Muscle of leg (tissue), 16 donors: ENCODE results near the gene SRM. TPM values are rescaled to one million over a fixed set of nuclear protein-coding genes. Genes with fewer than 3 reads are reported as not detected.
"Not testable (repeated sequence)": the region's sequence is repeated elsewhere in the genome, so short reads cannot be mapped to it uniquely, and the experiment has no call there.

Experiments used
- DNase-seq: peaks from one replicate; pipeline ENCODE4 v3.0.0; 2013
- H3K27ac ChIP-seq: one replicate; pipeline ENCODE4 v1.5.1; 2013; ENCODE audit warnings: mild to moderate bottlenecking, low read length, control low read depth
- H3K27me3 ChIP-seq: one replicate; pipeline ENCODE4 v1.6.1; 2013; ENCODE audit warnings: low read length; ENCODE audit not compliant: control insufficient read depth, insufficient read depth
- H3K36me3 ChIP-seq: one replicate; pipeline ENCODE4 v1.6.1; 2013; ENCODE audit warnings: low read length; ENCODE audit not compliant: control insufficient read depth, insufficient read depth
- H3K4me1 ChIP-seq: one replicate; pipeline ENCODE4 v1.6.1; 2013; ENCODE audit warnings: low read length; ENCODE audit not compliant: control insufficient read depth, insufficient read depth
- H3K4me3 ChIP-seq: one replicate; pipeline ENCODE4 v1.5.1; 2013; ENCODE audit warnings: low read length, control low read depth
- H3K9me3 ChIP-seq: replicated peaks from 2 replicates; pipeline ENCODE4 v1.6.1; 2013; ENCODE audit warnings: low read depth, low read length; ENCODE audit not compliant: control insufficient read depth
- WGBS: methylation state at CpG from one replicate; pipeline ENCODE4 v1.1.5; 2013; ENCODE audit warnings: missing lambda C conversion rate; ENCODE audit not compliant: insufficient coverage; 5-methylcytosine and 5-hydroxymethylcytosine counted together
- long read RNA-seq, 11 donors: transcript quantifications; one replicate each; lab custom pipeline, GENCODE V29; 2026
- polyA plus RNA-seq, 8 donors: library from polyadenylated mRNA; unstranded; fragments of 120-200 nt; gene quantifications; one replicate each; pipeline versions ENCODE4 v1.2.1 to v1.2.3, GENCODE V29; 2013; ENCODE audit warnings: inconsistent platforms in 1 of 8, low replicate concordance in 1 of 8; ENCODE audit not compliant: insufficient read length in 8 of 8, insufficient read depth in 1 of 8
- total RNA-seq: library from RNA; stranded (reverse); fragments of 120-200 nt; gene quantifications from one replicate; pipeline ENCODE4 v1.2.4, GENCODE V29; 2013

SRM gene
- total RNA-seq: 17.7 TPM
- 10 to 100 TPM; 67.1 to 89.3 (median 72.3) TPM for polyA plus RNA-seq
- long read RNA-seq, donor 1, transcript SRM-201 (8 exons, 1,266 nt): major isoform, 19 of 26 reads
- long read RNA-seq, donor 1, partial matches to known transcripts: 6 of 26 reads
- long read RNA-seq, donor 1, other reads (novel, unspliced or antisense): 0 of 26 reads
- long read RNA-seq, donor 2, transcript SRM-201 (8 exons, 1,266 nt): major isoform, 8 of 8 reads
- long read RNA-seq, donor 2, partial matches to known transcripts: 0 of 8 reads
- long read RNA-seq, donor 2, other reads (novel, unspliced or antisense): 0 of 8 reads
- long read RNA-seq, donor 3, transcript SRM-201 (8 exons, 1,266 nt): major isoform, 47 of 83 reads
- long read RNA-seq, donor 3, partial matches to known transcripts: 35 of 83 reads
- long read RNA-seq, donor 3, other reads (novel, unspliced or antisense): 0 of 83 reads
- long read RNA-seq, donor 4, transcript SRM-201 (8 exons, 1,266 nt): major isoform, 36 of 66 reads
- long read RNA-seq, donor 4, partial matches to known transcripts: 27 of 66 reads
- long read RNA-seq, donor 4, other reads (novel, unspliced or antisense): 0 of 66 reads
- long read RNA-seq, donor 5, transcript SRM-201 (8 exons, 1,266 nt): major isoform, 104 of 176 reads
- long read RNA-seq, donor 5, partial matches to known transcripts: 65 of 176 reads
- long read RNA-seq, donor 5, other reads (novel, unspliced or antisense): 0 of 176 reads
- long read RNA-seq, donor 6, transcript SRM-201 (8 exons, 1,266 nt): major isoform, 60 of 85 reads
- long read RNA-seq, donor 6, partial matches to known transcripts: 24 of 85 reads
- long read RNA-seq, donor 6, other reads (novel, unspliced or antisense): 0 of 85 reads
- long read RNA-seq, donor 7, transcript SRM-201 (8 exons, 1,266 nt): major isoform, 42 of 75 reads
- long read RNA-seq, donor 7, partial matches to known transcripts: 31 of 75 reads
- long read RNA-seq, donor 7, other reads (novel, unspliced or antisense): 0 of 75 reads
- long read RNA-seq, donor 8, transcript SRM-201 (8 exons, 1,266 nt): major isoform, 22 of 43 reads
- long read RNA-seq, donor 8, partial matches to known transcripts: 20 of 43 reads
- long read RNA-seq, donor 8, other reads (novel, unspliced or antisense): 0 of 43 reads
- long read RNA-seq, donor 9, transcript SRM-201 (8 exons, 1,266 nt): major isoform, 18 of 42 reads
- long read RNA-seq, donor 9, partial matches to known transcripts: 23 of 42 reads
- long read RNA-seq, donor 9, other reads (novel, unspliced or antisense): 0 of 42 reads
- long read RNA-seq, donor 10, transcript SRM-204 (2 exons, 545 nt): minor isoform, 6 of 68 reads
- long read RNA-seq, donor 10, transcript SRM-201 (8 exons, 1,266 nt): major isoform, 39 of 68 reads
- long read RNA-seq, donor 10, partial matches to known transcripts: 22 of 68 reads
- long read RNA-seq, donor 10, other reads (novel, unspliced or antisense): 0 of 68 reads
- long read RNA-seq, donor 11, transcript SRM-201 (8 exons, 1,266 nt): major isoform, 38 of 58 reads
- long read RNA-seq, donor 11, partial matches to known transcripts: 18 of 58 reads
- long read RNA-seq, donor 11, other reads (novel, unspliced or antisense): 0 of 58 reads

DNA sequence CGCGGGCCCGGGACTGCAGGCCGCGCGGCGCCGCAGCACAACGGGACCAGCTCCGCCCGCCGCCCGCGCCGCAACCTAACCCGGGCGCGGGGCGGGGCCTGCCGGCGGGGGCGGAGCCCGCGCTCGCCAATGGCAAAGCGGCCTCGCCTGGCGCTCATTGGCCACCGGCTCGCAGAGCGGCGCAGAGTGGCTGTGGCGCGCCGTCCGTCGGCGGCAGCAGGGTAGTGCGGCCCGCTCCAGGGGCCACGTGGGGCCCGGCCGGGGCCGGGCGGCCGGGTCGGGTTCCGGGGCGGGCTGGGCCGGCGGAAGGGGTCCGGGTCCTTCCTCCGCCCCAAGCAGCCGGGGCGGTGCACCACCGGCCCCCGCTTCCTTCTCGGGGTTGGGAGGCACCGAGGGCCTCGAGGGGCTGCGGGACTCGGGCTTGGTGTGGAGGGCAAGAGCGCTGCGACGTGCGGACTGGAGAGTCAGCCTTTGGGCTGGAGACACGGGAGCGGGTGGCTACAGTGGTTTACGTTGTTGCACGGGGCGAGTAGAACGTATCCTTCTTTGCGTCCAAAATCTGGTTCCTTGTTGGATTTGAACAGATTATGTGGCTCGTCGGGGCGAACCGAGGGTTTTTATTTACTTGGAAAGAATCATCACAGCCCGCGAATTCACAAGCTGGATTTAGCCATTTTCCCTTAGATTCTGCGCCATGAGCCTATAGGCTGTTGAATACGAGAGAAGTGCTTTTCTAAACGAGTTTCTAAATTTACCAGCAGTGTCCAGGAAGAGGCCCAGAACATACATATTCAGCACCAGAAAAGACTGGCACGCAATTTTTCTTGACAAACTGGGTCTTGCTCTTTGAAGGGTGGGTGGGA is at the start of gene SRM:
Gene SRM, minus strand, starts transcription at position 51 of the 863 bp plus-strand sequence. CDS start 75 bp downstream, outside the sequence.
- Histone ChIP-seq H3K27me3 (no peaks in the 10 kb centered on the region), H3K27ac (peak within 1 kb of the TSS; percentile 68), H3K4me1 (peaks cover 20% of the 10 kb centered on the region), H3K36me3 (peaks cover 41% of the 10 kb centered on the region), H3K4me3 (peak within 1 kb of the TSS; percentile 75), H3K9me3 (no peaks in the 10 kb centered on the region)
- under 1% methylated on average over 80 of the region's 83 CpGs for WGBS
- peak; percentile 97 for DNase-seq

DNA sequence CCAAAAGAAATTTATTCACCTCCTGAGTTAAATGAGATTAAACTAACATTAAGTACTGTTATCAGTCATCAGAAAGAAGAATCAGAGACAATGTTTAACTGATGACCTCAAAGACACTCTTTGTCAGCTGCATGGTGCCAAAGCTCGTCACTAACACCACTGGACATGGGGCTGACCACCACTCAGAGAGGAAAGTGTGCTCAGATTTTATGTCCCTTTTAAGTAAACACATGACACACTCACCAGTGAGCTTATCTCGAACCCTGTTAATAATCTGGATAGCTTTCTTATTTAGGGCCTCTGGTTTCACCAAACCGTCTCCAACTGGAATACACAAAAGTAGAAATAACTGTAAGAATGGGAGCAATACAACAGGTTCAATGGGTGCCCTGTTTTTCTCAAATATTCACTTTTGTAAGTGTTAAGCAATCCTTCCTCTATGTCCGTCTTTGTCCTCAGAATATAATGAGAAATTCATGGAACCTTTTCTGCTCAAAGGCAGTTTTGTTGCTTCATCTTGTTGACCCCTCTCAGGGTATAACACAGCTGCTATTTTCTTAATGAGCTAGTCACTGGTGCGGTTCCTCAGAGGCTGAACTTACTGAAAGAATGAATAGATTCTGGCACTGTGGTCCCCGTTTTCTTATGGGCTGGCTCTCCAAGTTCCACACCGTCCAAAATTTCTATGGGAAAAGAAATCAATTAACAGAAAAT is 49.4 kb upstream of the SRM start:
- Histone ChIP-seq H3K4me1 (no peaks in the 10 kb centered on the region), H3K27ac (no peak overlapping the region), H3K4me3 (no peak overlapping the region), H3K27me3 (no peaks in the 10 kb centered on the region), H3K36me3 (peaks cover 60% of the 10 kb centered on the region), H3K9me3 (no peaks in the 10 kb centered on the region)
- DNase-seq: no peak
- WGBS: 93% methylated on average over 3 of the region's 7 CpGs

DNA sequence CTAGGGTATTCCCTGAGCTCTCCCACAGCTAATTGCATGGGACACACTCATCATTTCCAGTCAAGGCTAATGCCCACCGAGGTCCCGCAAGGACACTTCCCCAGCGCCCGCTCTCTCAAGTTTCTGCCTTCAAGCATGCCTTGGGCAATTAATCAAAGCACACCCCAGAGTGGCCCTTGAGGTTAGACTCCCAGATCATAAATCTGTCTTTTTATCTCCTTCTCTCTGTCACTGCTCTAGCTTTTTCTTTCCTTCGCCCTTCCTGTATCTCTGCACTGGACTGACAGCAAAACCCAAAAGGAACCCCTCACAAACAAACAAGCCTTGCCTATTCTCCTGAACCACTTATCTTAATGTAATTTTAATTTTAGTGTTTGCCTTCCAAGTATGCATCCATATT is 47.8 kb upstream of the SRM start:
- 78% methylated on average over 4 of the region's 5 CpGs for WGBS
- Histone ChIP-seq H3K9me3 (no peaks in the 10 kb centered on the region), H3K36me3 (peaks cover 51% of the 10 kb centered on the region), H3K27me3 (no peaks in the 10 kb centered on the region), H3K4me3 (no peak overlapping the region), H3K27ac (no peak overlapping the region), H3K4me1 (no peaks in the 10 kb centered on the region)
- DNase-seq: no peak

DNA sequence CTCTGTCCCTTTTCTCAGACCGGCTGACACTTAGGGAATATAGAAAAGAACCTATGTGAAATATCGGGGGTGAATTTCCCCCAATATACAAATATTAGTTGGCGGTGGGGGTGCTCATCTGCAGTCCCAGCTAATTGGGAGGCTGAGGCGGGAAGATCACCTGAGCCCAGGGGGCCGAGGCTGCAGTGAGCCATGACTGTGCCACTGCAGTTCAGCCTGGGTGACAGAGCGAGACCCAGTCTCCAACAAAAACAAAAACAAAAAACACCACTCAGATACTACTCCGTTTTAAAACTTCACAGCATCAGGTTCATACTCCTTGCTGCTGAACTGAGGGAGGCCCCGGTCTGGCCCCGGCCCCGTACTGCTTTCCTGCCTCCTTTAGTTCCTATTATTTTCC is 45.8 kb upstream of the SRM start:
- Histone ChIP-seq H3K27ac (no peak overlapping the region), H3K36me3 (peaks cover 38% of the 10 kb centered on the region)
- 92% methylated on average over 6 of the region's 10 CpGs for WGBS

DNA sequence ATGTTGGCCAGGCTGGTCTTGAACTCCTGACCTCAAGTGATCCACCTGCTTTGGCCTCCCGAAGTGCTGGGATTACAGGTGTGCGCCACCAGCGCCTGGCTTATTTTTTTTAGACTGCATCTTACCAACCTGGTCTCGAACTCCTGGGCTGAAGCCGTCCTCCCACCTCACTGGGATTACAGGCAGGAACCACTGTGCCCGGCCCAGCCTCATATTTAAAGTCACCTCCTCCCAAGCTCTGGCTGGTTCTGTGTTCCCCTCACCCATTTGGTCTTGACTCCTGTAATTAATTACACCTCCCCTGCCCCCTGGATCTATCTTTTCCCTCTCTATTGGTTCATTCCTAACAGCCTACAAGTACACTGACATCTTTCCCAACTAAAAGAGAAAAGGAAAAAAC is 41.5 kb upstream of the SRM start:
- H3K27me3 ChIP-seq: no peaks in the 10 kb centered on the region
- no peak overlapping the region for H3K27ac ChIP-seq
- no peaks in the 10 kb centered on the region for H3K9me3 ChIP-seq
- 89% methylated on average over 6 of the region's 6 CpGs for WGBS
- DNase-seq: no peak
- H3K4me1 ChIP-seq: peaks cover 7% of the 10 kb centered on the region
- H3K36me3 ChIP-seq: peaks cover 20% of the 10 kb centered on the region
- H3K4me3 ChIP-seq: no peak overlapping the region

More for the DNA sequence above, 45.8 kb upstream of the SRM start:
- Histone ChIP-seq H3K27me3 (no peaks in the 10 kb centered on the region), H3K4me1 (no peaks in the 10 kb centered on the region), H3K9me3 (no peaks in the 10 kb centered on the region), H3K4me3 (no peak overlapping the region)
- DNase-seq: no peak

DNA sequence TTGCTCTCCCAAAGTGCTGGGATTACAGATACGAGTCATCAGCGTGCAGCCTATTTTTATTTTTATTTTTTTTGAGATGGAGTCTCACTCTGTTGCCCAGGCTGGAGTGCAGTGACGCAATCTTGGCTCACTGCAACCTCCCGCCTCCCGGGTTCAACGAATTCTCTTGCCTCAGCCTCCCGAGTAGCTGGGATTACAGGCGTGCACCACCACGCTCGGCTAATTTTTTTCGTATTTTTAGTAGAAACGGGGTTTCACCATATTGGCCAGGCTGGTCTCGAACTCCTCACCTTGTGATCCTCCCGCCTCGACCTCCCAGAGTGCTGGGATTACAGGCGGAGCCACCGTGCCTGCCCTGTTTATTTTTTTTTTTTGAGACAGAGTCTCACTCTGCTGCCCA is 41.0 kb upstream of the SRM start:
- not testable (repeated sequence) for H3K27me3 ChIP-seq, H3K9me3 ChIP-seq, H3K27ac ChIP-seq, DNase-seq, H3K4me3 ChIP-seq, H3K4me1 ChIP-seq
- peaks cover 20% of the 10 kb centered on the region for H3K36me3 ChIP-seq
- 94% methylated on average over 17 of the region's 17 CpGs for WGBS

DNA sequence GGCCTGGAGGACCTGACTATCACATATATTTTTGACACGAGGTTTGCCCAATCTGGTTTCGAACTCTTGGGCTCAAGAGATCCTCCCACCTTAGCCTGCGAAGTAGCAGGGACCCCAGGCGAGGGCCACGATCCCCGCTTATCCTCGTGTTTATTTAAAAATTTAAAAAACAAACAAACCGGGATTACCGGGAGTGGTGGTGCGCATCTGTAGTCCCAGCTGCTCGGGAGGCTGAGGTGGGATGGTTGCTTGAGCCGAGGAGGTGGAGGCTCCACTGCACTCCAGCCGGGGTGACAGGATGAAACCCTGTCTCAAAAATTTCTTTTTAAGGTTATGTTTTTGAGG is 40.3 kb upstream of the SRM start:
- peaks cover 7% of the 10 kb centered on the region for H3K4me1 ChIP-seq
- peak overlapping the region; percentile 47 for H3K27ac ChIP-seq
- no peak for DNase-seq
- H3K9me3 ChIP-seq: no peaks in the 10 kb centered on the region
- H3K36me3 ChIP-seq: peaks cover 18% of the 10 kb centered on the region
- H3K27me3 ChIP-seq: no peaks in the 10 kb centered on the region
- H3K4me3 ChIP-seq: peak overlapping the region; percentile 58
- 61% methylated on average over 10 of the region's 13 CpGs for WGBS

DNA sequence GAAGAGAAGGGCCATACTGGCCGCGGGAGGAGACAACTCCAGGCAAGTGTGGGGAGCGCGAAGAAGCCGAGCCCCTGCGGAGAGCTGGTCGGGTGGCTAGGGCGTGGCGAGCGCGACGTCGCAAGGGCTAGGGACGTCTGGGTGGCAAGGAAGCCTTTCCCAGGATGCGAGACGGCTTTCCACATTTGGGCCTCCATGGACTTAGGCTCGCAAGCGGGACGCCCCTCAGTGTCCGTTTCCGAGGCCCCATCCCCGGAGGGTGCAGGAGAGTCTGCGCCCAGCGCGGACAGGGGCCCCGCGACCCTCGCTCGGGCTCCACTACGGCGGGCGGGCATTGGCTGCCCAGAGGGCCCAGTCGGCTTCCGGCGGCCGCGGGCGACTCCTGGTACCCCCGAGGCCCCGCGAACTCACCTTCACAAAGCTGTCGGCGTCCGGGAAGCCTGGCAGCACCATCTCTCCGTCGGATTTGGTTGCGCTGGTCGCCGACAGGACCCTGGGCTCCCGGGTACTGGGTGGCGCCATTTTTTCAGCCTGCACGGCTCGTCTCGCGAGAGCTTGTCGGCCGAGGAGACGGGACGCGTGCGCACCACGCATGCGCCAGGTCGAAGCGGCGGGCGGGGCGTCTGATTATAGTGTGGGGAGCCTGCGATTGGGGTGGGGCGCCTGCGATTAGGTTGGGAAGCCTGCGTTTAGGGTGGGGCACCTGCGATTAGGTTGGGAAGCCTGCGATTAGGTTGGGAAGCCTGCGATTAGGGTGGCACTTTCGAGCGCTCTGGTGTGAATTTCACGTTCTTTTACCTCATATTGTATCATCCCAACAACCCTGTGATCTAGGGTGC is 39.7 kb upstream of the SRM start, which contains the start of gene EXOSC10:
Gene EXOSC10, minus strand, starts transcription at position 560 of the 839 bp plus-strand sequence. Its CDS starts 38 bp downstream, at position 522.
- DNase-seq: peak; percentile 94
- Histone ChIP-seq H3K36me3 (peaks cover 21% of the 10 kb centered on the region), H3K27ac (peak within 1 kb of the TSS; percentile 47), H3K4me1 (peaks cover 7% of the 10 kb centered on the region), H3K27me3 (no peaks in the 10 kb centered on the region), H3K9me3 (no peaks in the 10 kb centered on the region), H3K4me3 (peak within 1 kb of the TSS; percentile 58)
- 0% methylated on average over 63 of the region's 78 CpGs for WGBS
